ENCODE results near the gene OR2T11.
"Not testable (repeated sequence)": the region's sequence is repeated elsewhere in the genome, so short reads cannot be mapped to it uniquely, and the experiment has no call there.

Gene OR2T11, protein sequence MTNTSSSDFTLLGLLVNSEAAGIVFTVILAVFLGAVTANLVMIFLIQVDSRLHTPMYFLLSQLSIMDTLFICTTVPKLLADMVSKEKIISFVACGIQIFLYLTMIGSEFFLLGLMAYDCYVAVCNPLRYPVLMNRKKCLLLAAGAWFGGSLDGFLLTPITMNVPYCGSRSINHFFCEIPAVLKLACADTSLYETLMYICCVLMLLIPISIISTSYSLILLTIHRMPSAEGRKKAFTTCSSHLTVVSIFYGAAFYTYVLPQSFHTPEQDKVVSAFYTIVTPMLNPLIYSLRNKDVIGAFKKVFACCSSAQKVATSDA

GRCh38 chr1:248634991-248635390 lies at the start of gene OR2T11:
Gene OR2T11 (minus strand): TSS chr1:248635091. CDS start chr1:248627128, 7,963 bp downstream.
- DNase-seq (ENCODE audit: low read depth in 2 of 2): not testable (repeated sequence)

- DNase-seq (ENCODE audit: low read depth in 2 of 2): no peak
Observed at GRCh38 chr1:248681651-248682050, 46.8 kb upstream of the OR2T11 start.

- DNase-seq (ENCODE audit: low read depth in 2 of 2): no peak
Observed at GRCh38 chr1:248670003-248670402, 35.1 kb upstream of the OR2T11 start.

- DNase-seq (ENCODE audit: low read depth in 2 of 2): not testable (repeated sequence)
Observed at GRCh38 chr1:248663453-248664328, 28.8 kb upstream of the OR2T11 start.

DNA sequence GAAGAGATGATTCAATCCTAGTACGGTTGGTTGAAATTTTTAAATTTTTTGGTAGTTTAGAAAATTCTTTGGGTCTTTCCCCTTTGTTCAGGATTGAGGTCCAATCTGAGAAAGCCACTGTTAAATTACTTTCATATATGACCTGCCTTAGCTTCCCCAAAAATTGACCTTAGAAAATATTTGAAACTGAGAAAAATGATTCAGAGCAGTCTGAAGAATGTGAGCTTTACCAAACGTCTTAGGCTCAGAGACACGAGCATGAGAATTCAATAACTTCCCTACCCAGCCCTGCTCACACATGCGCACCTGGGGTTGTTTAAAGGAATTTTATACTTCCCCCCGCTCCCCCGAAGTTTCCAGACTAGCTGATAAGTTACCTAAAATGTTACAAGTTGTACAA lies 21.9 kb upstream of the OR2T11 start:
- not testable (repeated sequence) for DNase-seq (ENCODE audit: low read depth in 2 of 2)

DNA sequence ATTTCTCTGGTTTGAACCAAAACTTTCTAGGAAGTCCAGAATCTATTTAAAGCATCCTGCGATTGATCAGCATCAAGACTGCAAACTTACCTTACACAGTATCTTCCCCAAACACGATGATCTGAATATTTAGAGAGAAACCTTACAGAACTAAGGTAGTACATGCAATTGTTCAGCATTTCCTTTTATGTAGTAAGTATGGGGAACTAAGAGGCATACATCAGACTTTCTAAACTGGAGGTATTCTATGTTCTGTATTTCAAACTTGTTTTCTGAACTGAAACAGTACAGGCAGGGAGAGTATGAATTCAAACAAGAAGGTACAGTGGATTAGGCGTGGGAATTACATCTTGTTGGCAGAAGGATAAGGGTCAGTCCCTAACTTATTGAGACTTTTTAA lies 20.5 kb upstream of the OR2T11 start, which contains the start of gene OR2T27:
Gene OR2T27, minus strand, starts transcription at position 175 of the 400 bp plus-strand sequence. CDS start 4,644 bp downstream, outside the sequence.
- not testable (repeated sequence) for DNase-seq (ENCODE audit: low read depth in 2 of 2)

- not testable (repeated sequence) for DNase-seq (ENCODE audit: low read depth in 2 of 2)
Observed at GRCh38 chr1:248648770-248649536, 14.1 kb upstream of the OR2T11 start.

GRCh38 chr1:248645178-248645577 lies 10.3 kb upstream of the OR2T11 start, which contains the start of gene OR2T35:
Gene OR2T35 (minus strand): TSS chr1:248645278. CDS start chr1:248639258, 6,020 bp downstream.
- DNase-seq (ENCODE audit: low read depth in 2 of 2): not testable (repeated sequence)

DNA sequence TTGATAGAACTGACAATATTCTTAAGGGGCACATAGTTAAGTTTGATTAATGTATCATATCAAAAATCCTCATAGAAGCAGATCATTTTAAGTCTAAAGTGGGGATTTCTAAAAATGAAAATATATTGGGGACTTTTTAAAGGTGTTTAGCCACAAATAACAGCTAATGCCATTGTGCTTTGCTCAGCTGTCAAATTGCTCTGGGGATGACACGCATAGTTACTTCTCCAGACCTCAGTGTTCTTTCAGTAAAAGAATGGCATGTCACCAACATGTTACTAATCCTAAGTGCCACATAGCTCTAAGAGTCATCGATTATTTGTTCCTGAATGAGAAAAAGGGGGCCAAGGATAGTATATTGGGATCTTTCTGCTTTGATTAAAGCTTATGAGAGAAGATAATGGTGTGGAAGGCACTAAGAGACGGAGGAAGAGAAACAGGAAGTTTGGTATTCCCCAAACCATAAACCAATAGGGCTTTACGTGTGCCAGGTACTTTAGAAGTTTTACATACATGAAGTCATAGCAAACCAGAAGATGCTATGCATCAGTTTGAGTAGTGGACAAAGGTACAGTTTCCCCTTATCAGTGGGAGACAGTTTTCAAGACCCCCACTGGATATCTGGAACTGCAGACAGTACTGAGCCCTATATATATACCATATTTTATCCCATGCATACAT lies 8.2 kb upstream of the OR2T11 start:
- DNase-seq (ENCODE audit: low read depth in 2 of 2): not testable (repeated sequence)

GRCh38 chr1:248641583-248641982 lies 6.7 kb upstream of the OR2T11 start:
- not testable (repeated sequence) for DNase-seq (ENCODE audit: low read depth in 2 of 2)

GRCh38 chr1:248640906-248641305 lies 6.0 kb upstream of the OR2T11 start:
- DNase-seq (ENCODE audit: low read depth in 2 of 2): not testable (repeated sequence)

DNA sequence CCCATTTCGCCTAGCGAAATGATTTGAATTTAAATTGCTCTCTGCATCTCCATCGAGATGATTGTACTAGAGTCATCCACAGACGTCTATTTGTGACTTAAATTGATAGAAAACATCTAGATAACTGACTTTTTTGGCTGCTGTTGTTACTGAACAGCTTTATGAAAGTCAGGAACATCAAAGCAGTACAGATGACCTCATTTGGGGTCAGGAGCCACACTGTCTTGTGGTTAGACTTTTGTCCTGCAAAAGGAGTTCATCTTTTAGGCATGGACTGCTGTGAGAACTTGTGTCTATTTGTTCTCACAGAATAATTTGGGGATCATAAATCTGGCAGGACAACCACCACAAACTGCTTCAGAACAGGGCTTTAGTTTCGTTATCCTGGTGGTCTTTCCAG lies 4.8 kb upstream of the OR2T11 start:
- not testable (repeated sequence) for DNase-seq (ENCODE audit: low read depth in 2 of 2)

DNA sequence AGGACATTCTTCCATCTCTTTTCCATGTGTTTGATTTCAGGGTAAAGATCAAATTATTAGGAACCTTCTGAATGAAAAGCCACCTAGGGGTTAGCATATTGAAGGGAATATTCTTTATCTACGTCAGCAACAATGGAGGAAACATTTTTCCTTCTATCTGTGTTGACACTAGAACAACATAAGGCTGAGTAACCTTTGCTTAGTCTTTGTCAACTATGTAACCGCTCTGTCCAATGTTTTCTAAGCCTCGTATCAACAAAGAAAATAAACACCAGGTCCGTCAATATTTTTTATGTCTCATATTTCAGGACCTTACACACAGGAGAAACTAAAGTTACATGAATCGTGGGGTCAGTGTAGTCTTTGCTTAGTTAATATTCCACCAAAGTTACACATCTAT lies 1.7 kb upstream of the OR2T11 start:
- DNase-seq (ENCODE audit: low read depth in 2 of 2): not testable (repeated sequence)

- no peak for DNase-seq (ENCODE audit: low read depth in 2 of 2)
Observed at GRCh38 chr1:248631354-248632008, 3.4 kb downstream of the OR2T11 start.

- no peak for DNase-seq (ENCODE audit: low read depth in 2 of 2)
Observed at GRCh38 chr1:248630551-248630950, 4.3 kb downstream of the OR2T11 start.

- DNase-seq (ENCODE audit: low read depth in 2 of 2): no peak
Observed at GRCh38 chr1:248627971-248628844, 6.7 kb downstream of the OR2T11 start.

- DNase-seq (ENCODE audit: low read depth in 2 of 2): no peak
Observed at GRCh38 chr1:248625971-248626370, 8.9 kb downstream of the OR2T11 start.

GRCh38 chr1:248625166-248625565 lies 9.7 kb downstream of the OR2T11 start:
- no peak for DNase-seq (ENCODE audit: low read depth in 2 of 2)

- DNase-seq (ENCODE audit: low read depth in 2 of 2): no peak
Observed at GRCh38 chr1:248622570-248623001, 12.3 kb downstream of the OR2T11 start.

Measured in stimulated activated CD4-positive, alpha-beta T cell treated with anti-CD3 and anti-CD28 coated beads, Interleukin-1b, Interleukin-23, amount 100 ng/mL, for 1 hour (primary cell).